Subcutaneous preadipocyte (primary cell): ENCODE data around the gene MAML2. TPM values are rescaled to one million over a fixed set of nuclear protein-coding genes. Genes with fewer than 3 reads are reported as not detected.

Experiments
- small RNA-seq: library from RNA; depleted of rRNA; stranded (forward); fragments of <200 nt; gene quantifications from one replicate; pipeline ENCODE3, GENCODE V24; 2012
- total RNA-seq: library from RNA; depleted of rRNA; stranded (reverse); fragments of >200 nt; gene quantifications from 2 replicates; pipeline ENCODE4 v1.2.3, GENCODE V29; 2012

Gene MAML2
- total RNA-seq: 13.6 and 19.4 TPM in 2 replicates

DNA sequence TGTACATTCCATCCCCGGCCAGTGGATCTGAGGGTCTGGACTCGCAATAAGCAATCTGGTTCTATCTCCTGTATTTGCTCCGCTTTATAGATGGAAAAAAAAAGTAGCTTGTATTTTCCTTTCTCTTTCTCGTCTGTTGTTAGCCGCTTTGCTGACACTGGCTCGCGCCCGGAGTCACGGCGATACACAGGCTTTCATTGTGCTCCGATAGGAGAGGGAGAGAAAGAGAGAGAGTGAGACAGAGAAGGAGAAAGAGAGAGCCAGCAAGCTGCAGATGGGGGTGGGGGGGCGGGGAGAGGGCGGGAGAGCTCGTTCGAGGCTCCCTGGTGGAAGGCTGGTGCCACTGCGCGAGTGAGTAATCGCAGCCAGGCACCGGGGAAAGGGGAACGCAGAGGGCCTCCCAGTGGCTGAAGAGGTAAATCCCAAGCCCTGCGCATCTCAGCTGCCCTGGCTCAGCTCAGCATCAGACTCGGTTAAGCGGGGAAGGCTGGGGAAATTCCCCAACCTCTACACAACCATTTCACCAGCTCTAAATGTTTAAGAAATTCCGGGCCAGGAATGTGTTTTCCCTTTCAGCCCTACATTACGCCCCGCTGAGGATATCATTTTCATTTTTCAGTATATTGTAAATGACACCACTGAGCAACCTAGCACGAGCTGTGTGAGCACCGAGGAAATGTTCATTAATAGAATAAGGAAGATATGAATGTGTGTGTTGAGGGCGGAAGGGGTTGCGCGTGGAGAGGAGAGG, at the start of gene MAML2:
Gene MAML2, minus strand, starts transcription at position 235 of the 751 bp plus-strand sequence. CDS start 1,300 bp downstream, outside the sequence.

DNA sequence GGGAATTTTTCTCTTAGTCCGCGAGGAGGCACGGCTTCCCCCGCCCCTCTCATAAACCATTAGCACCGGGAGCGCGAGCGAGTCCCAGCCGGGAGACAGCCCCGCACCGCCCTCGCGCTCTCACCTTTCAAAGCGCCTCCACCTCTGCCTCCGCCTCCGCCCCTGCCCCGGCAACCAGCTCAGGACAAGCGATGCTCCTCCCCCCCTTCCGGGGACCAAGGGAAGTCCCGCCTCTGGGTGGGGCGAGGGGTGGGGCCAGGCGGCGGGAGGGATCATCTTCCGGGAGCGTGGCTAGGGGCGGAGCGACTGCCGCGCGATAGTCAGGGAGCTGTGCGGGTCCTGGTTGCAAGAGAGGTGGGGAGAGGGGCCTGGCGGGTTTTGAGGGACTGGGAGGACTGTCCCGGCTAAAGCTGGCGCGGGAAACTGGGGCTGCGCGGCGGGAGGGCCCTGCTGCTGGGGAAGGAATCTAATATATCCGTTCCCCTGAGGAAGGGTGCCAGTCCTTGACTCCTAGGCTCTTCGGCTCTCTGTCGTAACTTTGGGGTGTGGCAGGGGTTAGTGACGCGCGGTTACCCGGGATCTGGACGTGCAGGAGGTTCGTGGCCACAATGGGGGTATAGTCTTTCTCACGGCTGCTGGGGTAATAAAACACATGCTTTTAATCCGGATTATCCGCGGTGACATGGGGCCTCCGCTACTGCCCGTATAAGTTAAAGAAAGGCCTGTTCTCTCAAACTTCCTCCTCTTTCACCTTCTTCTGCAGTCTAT, 46.9 kb upstream of the MAML2 start, which contains the start of the genes CCDC82 and JRKL:
Gene CCDC82, minus strand, starts transcription at position 193 of the 768 bp plus-strand sequence. CDS start 5,165 bp downstream, outside the sequence.
Gene JRKL, plus strand, starts transcription at position 294 of the 768 bp plus-strand sequence. CDS start 637 bp downstream, outside the sequence.

Small RNAs within 50 kb of the gene (small RNA-seq; reads per million reads assigned to genes)
- not detected for gene MIR1260B

Other genes starting within 250 kb of the MAML2 start
- gene CCDC82, start 46.7 kb upstream of the MAML2 start, total RNA-seq: 10.4 and 10.7 TPM in 2 replicates
- 4.4 and 6.5 TPM in 2 replicates for gene JRKL, start 46.8 kb upstream of the MAML2 start, total RNA-seq